ENCODE data around the gene FRMPD2.
"Not testable (repeated sequence)": the region's sequence is repeated elsewhere in the genome, so short reads cannot be mapped to it uniquely, and the experiment has no call there.

FRMPD2 gene

DNA sequence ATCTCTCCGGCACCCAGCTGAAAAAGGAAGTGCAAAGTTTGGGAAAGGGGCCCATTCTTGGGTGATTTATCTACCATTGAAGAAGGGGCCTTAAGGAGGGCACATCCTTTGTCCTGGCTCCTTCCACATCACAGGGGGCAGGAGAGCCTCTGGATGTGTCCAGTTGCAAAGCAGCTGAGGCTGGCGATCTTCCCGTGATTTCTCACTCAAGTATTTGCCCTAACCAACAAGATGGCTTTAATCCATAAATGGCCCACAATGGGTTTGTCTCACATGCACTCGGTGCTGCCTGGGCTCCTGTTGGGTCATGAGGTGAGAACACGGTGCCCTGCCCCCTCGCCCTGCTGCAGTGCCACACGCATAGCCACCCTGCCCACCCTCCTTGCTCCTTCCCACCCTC is 14.2 kb upstream of the FRMPD2 start:
- DNase-seq (ENCODE audit: low read depth in 2 of 2): no peak

DNA sequence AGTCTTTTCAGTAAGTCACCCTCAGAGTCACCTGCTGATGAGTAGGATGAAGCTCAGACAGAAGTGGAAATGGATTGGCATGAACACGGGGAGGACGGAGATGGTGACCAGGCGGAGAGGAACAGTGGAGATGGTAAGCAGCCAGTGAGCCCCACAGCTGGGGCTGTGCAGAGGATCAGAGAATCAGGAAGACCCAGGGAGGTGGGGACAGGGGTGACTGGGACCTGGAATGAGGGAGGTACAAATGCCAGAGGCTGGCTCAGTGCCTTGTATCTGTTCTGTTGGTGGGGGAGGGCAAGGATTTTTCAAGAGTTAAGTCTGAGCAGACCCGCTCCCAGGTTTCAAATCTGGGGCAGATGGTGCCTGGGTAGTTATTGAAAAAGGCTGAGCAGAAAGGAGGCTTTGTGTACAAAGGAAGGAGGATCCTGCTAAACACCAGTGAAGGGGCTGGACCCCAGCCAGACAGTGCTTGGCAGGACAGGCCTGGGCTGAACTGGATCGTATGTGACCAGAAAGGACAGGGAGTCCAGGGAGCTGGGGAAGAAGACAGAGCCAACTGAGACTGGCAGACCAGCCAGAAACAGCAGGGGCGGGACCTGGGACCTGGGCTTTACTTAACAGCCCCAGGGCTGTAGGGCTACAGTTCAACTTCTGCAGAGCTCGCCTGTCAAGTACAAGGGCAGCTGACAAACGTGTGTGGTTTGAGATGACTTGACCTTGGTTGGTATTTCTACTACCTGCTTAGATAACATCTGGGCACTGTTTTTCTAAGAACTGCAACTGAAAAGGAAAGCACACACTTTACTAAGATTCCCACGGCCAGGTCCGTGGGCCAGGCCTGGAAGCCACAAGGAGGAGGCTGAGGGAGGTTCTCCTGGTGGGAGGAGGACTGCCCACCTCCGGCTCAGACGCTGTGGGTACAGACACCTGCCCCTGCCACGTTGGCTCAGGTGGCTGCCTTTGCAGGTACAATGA is 13.2 kb upstream of the FRMPD2 start:
- no peak for DNase-seq (ENCODE audit: low read depth in 2 of 2)

DNA sequence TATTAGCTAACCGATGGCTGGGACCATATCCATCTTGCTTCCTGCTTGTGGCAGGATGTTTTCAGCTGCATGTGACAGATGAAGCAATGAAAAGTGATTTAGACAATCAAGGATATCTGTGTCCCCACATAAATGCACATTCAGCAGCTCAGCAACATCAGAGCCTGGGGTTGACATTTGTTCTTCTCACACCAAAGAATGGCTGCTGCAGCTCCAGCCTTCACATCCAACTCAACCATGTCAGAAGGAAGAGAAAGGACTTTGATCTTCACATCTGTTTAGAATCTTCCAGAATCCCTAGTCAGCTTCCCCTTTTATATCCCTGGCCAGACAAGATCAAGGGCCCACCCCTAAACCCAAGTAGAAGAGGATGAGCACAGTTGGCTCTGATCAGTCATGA is 11.9 kb upstream of the FRMPD2 start:
- DNase-seq (ENCODE audit: low read depth in 2 of 2): no peak

DNA sequence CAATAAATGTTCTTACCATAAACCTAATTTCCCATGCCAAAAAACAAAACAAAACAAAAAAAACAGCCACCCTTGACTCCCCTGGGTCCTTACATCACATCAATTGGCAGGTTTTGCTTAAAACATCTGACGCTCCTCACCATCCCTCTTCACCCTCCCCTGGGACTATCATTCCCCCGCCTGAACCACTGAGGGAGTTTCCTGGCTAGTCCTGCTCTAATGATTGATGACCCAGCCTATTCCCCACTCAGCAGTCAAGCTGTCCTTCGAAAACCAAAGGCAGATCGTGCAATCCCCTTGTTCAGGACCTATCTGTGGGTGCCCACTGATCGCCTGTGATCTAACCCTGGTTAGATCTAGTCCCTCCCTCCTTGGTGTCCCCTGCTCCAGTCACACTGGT is 11.2 kb upstream of the FRMPD2 start:
- no peak for DNase-seq (ENCODE audit: low read depth in 2 of 2)

DNA sequence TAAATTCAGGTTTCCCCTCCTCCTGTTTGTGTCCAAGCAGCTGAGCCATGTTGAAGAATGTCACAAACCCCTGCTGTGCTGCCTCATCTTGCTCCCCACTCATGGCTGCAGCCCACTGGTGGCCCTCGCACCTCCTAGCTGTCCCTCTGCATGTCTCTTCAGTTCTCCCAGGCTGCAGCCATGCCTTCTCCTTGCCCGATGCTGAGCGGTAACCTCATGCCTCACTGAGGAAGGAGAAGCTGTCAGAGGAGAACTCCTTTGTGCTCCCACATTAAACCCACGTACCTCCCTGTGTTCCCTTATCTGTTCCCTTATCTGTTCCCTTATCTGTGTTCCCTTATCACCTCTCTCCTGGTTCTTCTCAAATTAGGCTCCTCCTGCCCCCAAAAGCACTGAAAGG is 10.3 kb upstream of the FRMPD2 start:
- no peak for DNase-seq (ENCODE audit: low read depth in 2 of 2)

DNA sequence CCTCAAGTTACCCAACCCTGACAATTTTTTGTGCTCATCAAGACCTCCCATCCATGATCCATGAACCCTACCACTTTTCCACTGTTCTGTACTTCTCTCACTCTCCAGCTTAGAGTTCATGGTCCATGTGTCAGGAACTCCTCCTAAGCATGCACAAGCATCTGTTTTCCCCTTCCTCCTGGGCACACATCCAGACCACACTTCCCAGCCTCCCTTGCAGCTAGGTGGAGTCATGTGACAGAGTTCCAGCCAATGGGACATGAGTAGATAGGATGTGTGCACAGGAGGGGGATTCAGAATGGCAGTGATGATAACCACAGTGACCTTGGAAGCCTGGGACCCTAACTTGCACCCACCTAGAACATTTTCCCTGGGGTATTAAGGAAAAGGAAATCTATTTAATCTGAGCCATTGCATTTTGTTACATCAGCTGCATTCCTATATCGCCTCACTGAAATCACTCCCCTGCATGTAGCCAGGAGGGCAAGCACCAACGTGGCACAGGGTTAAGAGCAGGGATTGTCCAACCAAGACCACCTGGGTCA is 9.6 kb upstream of the FRMPD2 start:
- no peak for DNase-seq (ENCODE audit: low read depth in 2 of 2)

DNA sequence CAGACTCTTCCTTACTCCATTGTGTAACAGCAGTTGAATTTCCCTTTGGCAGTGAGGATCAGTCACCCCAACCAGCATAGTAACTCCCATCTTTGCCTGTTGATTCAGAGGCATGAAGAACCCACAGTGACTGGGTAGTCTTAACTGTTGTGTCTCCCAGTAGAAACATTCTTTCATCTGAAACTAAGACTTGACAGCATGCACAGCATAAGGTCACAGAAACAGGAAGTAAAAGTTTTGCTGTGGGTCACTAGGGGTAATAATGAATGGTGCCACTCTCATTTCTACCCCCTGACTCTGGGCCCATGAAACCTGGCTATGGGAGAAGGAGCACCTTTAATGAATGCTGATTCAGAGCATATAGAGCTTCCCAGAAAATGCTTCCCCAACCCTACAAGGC is 8.3 kb upstream of the FRMPD2 start:
- DNase-seq (ENCODE audit: low read depth in 2 of 2): no peak

DNA sequence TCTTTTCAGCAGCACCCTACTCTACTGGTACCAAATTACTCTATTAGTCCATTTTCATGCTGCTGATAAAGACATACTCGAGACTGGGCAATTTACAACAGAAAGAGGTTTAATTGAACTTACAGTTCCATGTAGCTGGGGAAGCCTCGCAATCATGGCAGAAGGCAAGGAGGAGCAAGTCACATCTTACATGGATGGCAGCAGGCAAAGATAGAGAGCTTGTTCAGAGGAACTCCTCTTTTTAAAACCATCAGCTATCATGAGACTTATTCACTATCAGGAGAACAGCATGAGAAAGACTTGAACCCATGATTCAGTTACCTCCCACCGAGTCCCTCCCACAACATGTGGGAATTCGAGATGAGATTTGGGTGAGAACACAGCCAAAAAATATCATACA is 7.2 kb upstream of the FRMPD2 start:
- not testable (repeated sequence) for DNase-seq (ENCODE audit: low read depth in 2 of 2)

DNA sequence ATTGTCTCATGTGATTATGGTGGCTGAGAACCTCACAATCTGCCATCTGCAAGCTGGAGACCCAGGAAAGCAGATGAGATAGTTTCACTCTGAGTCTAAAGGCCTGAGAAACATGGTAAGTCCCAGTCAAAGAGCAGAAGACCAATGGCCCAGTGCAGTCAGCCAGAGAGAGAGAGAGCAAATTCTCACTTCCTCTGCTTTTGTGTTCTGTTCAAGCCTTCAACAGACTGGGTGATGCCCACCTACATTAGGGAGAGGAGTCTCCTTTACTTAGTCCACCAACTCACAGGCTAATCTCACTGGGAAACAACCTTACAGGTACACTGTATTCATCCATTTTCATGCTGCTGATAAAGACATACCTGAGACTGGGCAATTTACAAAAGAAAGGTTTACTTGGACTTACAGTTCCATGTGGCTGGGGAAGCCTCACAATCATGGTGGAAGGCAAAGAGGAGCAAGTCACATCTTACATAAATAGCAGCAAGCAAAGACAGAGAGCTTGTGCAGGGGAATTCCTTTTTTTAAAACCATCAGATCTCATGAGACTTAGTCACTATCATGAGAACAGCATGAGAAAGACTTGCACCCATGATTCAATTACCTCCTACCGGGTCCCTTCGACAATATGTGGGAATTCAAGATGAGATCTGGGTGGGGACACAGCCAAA is 4.7 kb upstream of the FRMPD2 start:
- DNase-seq (ENCODE audit: low read depth in 2 of 2): no peak

DNA sequence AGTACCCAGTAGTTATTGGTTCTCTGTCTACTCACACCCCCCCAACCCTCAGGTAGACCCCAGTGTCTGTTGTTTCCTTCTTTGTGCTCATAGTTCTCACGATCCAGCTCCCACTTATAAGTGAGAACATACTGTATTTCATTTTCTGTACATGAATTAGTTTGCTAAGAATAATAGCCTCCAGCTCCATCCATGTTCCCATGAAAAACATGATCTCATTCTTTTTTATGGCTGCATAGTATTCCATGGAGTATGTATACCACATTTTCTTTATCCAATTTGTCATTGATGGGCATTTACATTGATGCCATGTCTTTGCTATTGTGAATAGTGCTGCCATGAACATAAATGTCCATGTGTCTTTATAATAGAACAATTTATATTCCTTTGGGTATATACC is 2.6 kb upstream of the FRMPD2 start:
- DNase-seq (ENCODE audit: low read depth in 2 of 2): no peak

DNA sequence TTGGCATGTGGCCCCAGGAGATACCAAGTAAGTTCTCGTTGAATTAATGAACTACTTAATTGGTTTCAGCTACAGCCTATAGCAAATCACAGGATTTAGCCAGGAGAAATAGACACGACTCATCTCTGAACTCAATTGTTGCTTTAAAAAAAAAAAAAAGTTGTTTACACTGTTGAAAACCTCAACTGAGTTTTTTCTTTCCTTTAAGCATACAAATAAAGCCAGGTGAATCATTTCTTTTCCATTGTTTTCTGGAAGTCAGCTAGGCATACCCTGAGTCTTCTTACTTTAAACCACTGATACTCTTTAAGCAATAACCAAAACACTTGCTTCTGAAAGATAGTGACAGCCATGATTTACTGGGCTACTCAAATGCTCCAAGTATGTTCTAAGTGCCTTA is 755 bp downstream of the FRMPD2 start:
- DNase-seq (ENCODE audit: low read depth in 2 of 2): no peak

DNA sequence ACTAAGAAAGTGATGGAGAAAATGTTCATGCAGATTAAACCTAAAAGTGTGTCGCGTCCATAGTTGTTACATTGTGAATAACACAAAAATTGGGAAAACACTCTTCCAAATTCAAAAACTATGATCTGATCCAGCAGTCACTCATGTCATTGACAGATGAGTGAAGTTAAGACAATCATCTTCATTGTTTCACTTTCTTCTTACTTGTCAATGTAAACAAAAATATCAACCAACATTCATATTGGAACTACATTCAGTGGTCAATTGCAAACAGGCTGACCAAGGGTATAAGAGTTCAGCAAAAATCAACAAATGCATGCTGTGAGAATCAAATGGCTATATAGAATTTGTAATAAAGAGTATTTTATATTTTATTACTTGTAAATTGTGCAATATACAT is 1.8 kb downstream of the FRMPD2 start:
- no peak for DNase-seq (ENCODE audit: low read depth in 2 of 2)

DNA sequence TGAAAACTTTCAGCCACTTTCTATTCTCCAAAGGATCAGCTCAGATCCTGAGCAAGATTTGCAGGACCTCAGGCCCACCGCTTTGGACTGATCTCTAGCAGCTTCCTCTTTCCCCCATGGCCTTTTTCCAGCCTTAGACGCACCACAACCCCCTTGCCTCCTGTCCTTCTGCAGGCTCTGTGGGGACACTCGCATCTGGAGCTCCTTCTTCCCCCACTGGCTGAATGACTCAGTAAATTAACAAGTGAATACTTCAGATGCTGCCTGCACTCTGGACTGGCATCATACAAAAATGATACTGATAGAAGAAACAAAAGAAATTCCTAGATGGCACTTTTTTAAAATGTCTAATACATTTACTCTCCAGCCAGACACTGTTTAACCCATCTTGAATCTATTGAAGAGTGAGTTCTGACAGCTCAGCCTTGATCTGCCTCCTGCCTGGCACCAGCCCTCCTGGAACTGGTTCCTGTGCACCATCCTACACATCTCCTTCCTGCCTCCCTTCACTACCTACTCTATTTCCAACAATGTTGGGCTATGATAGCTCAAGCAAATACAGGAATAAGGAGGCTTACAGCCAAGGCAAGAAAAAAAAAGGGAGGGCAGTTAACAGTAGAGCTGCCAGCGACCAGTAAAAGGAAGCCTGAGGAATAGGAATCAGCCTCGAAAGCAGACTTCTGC is 3.3 kb downstream of the FRMPD2 start:
- DNase-seq (ENCODE audit: low read depth in 2 of 2): no peak

DNA sequence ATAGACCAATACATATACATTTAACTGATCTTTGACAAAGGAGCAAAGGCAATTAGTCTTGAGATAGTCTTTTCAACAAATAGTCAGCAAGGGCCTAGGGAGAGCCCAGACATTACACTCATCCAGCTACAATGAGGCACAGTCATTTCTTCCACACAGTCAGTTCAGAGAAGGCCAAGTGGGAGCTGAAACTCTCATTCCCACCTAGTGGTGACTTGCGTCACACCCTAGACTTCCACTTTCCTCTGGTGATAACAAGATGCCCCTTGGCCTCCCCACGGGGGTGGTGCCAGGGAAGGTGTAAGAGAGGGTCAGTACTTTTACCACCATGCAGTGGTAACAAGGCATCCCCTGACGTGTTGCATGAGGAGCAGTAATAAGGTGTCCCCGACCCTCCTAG is 8.0 kb downstream of the FRMPD2 start:
- DNase-seq (ENCODE audit: low read depth in 2 of 2): no peak

DNA sequence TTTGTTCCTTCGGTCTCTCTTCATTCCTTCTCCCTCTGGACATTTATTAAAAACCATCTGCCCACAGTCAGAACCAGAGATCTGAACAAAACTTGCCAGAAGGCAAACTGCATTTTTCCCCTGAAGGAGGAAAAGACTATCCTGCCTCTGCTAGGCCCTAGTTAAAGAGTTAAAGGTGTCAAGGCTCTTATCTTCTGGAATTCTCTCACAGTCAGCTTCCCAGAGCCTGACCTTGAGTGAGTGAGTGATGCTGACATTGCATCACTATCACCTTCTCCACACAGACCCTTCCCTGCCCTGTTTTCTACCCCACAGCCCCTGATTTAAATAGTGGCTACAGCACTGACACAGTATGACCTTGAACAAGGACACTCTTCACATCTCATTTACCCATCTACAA is 16.4 kb downstream of the FRMPD2 start:
- no peak for DNase-seq (ENCODE audit: low read depth in 2 of 2)

DNA sequence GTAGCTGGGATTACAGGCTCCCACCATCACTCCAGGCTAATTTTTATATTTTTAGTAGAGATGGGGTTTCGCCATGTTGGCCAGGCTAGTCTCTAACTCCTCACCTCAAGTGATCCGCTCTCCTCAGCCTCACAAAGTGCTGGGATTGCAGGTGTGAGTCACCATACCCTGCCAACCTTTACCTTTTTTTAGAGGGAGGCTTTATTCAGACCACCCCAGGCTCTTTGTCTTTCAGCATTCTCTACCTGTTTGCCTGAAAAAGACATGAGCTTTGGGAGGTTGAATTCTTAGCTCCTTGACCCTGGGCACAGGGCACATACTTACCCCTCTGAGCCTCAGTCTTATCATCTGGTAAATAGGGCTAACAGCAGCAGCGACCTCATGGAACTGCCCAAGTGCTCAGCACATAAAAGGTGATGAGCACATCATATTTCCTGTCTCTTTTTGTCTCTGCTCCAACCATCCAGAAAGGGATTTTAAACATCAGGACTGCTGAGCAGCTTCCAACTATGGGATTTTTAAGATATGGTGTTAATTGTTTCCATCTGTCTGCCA is 17.0 kb downstream of the FRMPD2 start:
- no peak for DNase-seq (ENCODE audit: low read depth in 2 of 2)

DNA sequence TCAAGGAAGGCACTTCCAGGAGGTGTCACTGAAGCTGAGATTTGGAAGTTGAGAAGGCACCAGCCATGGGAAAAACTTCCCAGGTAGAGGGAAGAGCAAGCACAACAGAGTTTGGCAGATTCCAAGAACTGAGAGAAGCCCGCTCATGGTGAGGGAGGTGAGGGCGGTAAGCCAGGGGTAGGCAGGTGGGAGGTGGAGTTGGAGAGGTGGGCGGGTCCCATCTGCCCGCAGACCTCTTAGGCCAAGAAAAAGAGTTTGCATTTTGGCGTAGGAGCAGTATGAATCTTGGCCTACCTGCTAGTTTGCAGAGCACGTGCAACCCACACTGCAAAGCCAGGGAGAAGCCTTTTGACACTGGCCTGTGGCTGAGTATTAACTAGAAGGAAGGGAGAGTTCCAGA is 18.8 kb downstream of the FRMPD2 start:
- DNase-seq (ENCODE audit: low read depth in 2 of 2): no peak

DNA sequence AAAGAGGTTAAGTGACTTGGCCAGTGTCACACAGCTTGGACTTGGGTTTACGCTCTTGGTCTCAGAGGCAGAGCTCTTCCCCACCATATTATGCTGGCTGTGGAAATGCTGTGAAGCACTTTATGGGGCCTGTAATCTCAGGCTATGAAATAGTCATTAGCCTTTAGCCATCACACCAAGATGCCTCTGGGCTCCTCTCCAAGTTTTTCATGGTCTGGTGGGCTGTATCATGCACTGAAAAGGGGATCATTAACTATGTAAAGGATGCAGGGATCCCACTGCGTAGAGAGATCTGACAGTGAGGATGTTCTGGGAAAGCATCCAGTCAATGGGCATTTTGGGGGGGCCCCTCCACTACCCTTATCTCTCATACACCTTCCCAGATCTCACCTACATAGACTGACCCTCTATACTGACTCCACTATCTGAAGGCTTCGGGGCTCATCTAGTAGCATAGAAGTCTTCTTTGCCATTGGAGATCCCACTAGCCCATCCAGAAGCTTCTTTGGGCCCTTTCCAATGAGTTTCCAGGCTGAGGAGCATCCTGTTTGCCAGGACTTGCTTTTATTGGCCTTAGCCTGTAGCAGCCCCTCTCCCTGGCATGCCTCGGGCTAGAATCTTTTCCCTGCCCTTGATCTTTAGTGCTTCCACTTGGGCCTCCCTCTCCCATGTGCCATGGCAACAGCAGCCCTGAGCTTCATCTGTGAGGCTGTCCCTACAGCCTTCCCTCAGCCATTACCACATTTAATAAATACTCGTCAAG is 19.6 kb downstream of the FRMPD2 start:
- DNase-seq (ENCODE audit: low read depth in 2 of 2): no peak

DNA sequence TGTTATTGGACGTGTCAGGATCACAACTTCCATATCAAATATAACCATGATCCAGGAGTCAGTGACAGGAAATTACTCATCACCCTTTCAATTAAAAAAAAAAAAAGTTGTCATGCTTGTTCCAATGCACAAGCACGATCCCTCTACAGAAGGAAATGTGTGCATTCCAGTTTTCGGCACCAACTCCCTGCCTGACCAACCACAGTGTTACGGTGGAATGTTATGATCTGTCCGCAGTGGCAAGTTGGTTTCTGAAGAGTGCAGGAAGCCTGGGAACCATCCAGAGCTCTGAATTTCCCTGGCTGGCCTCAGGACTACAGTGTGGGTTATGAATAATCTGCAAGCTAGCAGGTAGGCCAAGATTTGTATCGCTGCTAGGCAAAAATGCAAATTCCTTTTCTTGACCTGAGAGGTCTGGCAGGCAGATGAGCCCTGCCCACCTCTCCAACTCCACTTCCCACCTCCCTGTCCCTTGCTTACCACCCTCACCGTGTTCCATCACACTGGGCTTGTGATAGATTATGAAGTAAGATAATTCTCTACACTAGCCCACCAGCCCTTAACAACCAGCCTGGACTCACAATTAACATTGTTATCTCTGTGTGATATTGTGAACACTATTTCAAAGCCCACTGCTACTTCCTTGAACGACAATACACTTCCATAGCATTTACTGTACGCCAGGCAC is 20.4 kb downstream of the FRMPD2 start:
- no peak for DNase-seq (ENCODE audit: low read depth in 2 of 2)

DNA sequence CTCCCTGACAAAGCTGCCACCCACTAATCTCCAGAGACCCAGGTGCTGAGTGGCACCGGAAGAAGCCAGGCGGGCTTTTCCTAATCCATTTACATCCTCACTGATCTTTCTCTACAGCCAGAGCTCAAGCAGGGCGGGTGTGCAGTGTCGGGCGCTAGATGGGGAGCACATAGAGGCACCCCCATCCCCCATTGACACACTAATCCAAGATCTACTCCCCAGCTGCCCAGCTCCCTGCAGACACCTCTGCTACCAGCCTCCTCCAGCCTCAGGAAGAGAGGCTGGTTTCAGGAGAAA is 22.2 kb downstream of the FRMPD2 start:
- DNase-seq (ENCODE audit: low read depth in 2 of 2): no peak

All from activated CD8-positive, alpha-beta memory T cell treated with anti-CD3 and anti-CD28 coated beads for 4 hours (primary cell).